ENCODE measurements around the gene DPP4. TPM values are rescaled to one million over a fixed set of nuclear protein-coding genes. Genes with fewer than 3 reads are reported as not detected.
A peak's percentile ranks its signal among the peaks of the same experiment; 100 is the strongest.

DPP4 gene
- total RNA-seq, 4 donors from 2014 or later, result 1.6 to 6.7 (median 3.2) TPM

GRCh38 chr2:162079514-162079913, 5.5 kb upstream of the DPP4 start:
- no peak for ATAC-seq

GRCh38 chr2:162075689-162076132, 1.7 kb upstream of the DPP4 start:
- H3K36me3 ChIP-seq, result no peaks in the 10 kb centered on the region
- no peak overlapping the region for H3K27ac ChIP-seq
- H3K4me1 ChIP-seq, result peaks cover 0 to 28% (median 0%) of the 10 kb centered on the region in 3 donors
- H3K27me3 ChIP-seq, result peaks cover 19% of the 10 kb centered on the region
- 85 to 100% methylated on average over 2 of the region's 2 CpGs for WGBS, 2 donors (ENCODE audit: low coverage in 1 of 2)
- TF ChIP-seq POLR2AphosphoS5 (IDR thresholded peaks at IDR 0.05) (no peak), POLR2A (IDR thresholded peaks at IDR 0.05) (no peak), CTCF (IDR thresholded peaks at IDR 0.05) (no peak), EP300 (IDR thresholded peaks at IDR 0.05) (no peak)
- ATAC-seq, result peak; percentile 67
- H3K4me3 ChIP-seq, result no peak overlapping the region
- H3K9me3 ChIP-seq, result peaks cover 0 to 26% (median 0%) of the 10 kb centered on the region in 3 donors

More at GRCh38 chr2:162079514-162079913, 5.5 kb upstream of the DPP4 start:
- 69% methylated on average over 2 of the region's 2 CpGs; no CpG with 5 or more reads in 1 of the 2 donors for WGBS, 2 donors (ENCODE audit: low coverage in 1 of 2)
- Histone ChIP-seq H3K27ac (no peak overlapping the region), H3K4me3 (no peak overlapping the region), H3K27me3 (peaks cover 6% of the 10 kb centered on the region), H3K4me1 (peaks cover 0 to 1% (median 0%) of the 10 kb centered on the region in 3 donors), H3K9me3 (peaks cover 0 to 26% (median 0%) of the 10 kb centered on the region in 3 donors), H3K36me3 (no peaks in the 10 kb centered on the region)
- no peak for TF ChIP-seq POLR2A (IDR thresholded peaks at IDR 0.05)
- TF ChIP-seq EP300 (IDR thresholded peaks at IDR 0.05), result no peak
- no peak for TF ChIP-seq POLR2AphosphoS5 (IDR thresholded peaks at IDR 0.05)
- no peak for TF ChIP-seq CTCF (IDR thresholded peaks at IDR 0.05)

GRCh38 chr2:162074928-162075688, 1.1 kb upstream of the DPP4 start:
- peaks cover 0 to 21% (median 0%) of the 10 kb centered on the region in 3 donors for H3K9me3 ChIP-seq
- no peaks in the 10 kb centered on the region for H3K36me3 ChIP-seq
- TF ChIP-seq POLR2A (IDR thresholded peaks at IDR 0.05) (no peak), POLR2AphosphoS5 (IDR thresholded peaks at IDR 0.05) (no peak), EP300 (IDR thresholded peaks at IDR 0.05) (no peak), CTCF (IDR thresholded peaks at IDR 0.05) (no peak)
- peaks cover 0 to 28% (median 0%) of the 10 kb centered on the region in 3 donors for H3K4me1 ChIP-seq
- 87 to 96% methylated on average over 3 to 5 of the region's 6 CpGs for WGBS, 2 donors (ENCODE audit: low coverage in 1 of 2)
- H3K4me3 ChIP-seq, result no peak overlapping the region
- peaks cover 19% of the 10 kb centered on the region for H3K27me3 ChIP-seq
- ATAC-seq, result no peak
- H3K27ac ChIP-seq, result no peak overlapping the region

- Histone ChIP-seq H3K27ac (no peak overlapping the region), H3K9me3 (peaks cover 0 to 15% (median 0%) of the 10 kb centered on the region in 3 donors), H3K4me3 (peak overlapping the region; percentile 34 to 58), H3K27me3 (peaks cover 19% of the 10 kb centered on the region), H3K36me3 (no peaks in the 10 kb centered on the region), H3K4me1 (peaks cover 0 to 28% (median 0%) of the 10 kb centered on the region in 3 donors)
- WGBS, 2 donors (ENCODE audit: low coverage in 1 of 2), result 80 to 83% methylated on average over 2 of the region's 2 CpGs
- ATAC-seq, result no peak
- TF ChIP-seq POLR2A (IDR thresholded peaks at IDR 0.05) (no peak), POLR2AphosphoS5 (IDR thresholded peaks at IDR 0.05) (no peak), CTCF (IDR thresholded peaks at IDR 0.05) (no peak), EP300 (IDR thresholded peaks at IDR 0.05) (no peak)
These were observed 549 bp upstream of the DPP4 start for GRCh38 chr2:162074632-162074895.
